ENCODE measurements around the gene FBXW7. TPM values are rescaled to one million over a fixed set of nuclear protein-coding genes. Genes with fewer than 3 reads are reported as not detected.
"Not testable (repeated sequence)": the region's sequence is repeated elsewhere in the genome, so short reads cannot be mapped to it uniquely, and the experiment has no call there.

Gene FBXW7
- total RNA-seq, 2 experiments from 2014 or later: 50.6 to 56.9 TPM

DNA sequence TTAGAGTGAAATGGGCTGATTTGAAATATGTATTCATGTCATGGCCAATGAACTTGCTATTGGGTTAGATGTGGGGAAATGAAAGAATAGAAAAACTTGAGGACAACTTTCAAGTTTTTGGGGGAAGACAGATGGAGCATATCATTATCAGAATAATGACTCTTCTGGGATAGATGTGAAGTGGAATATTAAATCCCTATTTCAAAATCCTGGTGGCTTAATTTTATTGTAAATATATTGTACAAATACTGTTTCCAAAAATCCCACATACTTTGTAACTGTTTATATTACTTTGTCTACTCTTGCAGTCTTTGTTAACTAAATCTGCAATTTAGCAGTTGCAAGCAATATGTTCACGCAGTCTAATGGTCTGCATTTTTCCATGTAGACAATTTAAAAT, 35.9 kb upstream of the FBXW7 start:
- Mint-ChIP-seq H3K4me1 (ENCODE audit: low read depth) (no peaks in the 10 kb centered on the region), H3K9me3 (ENCODE audit: insufficient read depth) (no peaks in the 10 kb centered on the region), H3K36me3 (ENCODE audit: low read depth) (no peaks in the 10 kb centered on the region)

DNA sequence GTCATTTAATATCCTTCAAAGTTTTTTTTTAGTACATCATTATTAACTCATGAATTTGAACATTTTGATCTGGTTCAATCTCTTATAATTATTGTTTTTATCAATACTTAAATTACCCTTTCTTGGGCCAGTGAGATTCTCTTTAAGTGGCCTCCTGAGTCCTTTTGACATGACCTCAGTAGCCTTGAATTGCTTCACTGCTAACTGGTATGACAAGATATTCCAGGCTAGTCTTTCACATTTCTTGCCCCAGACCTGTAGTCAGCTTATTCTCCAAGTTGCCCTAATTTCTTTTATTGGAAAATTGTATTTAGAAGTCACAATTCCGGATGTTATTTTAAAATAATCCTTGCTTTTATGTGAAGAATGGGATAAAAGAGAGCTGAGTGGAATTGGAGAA, 35.4 kb upstream of the FBXW7 start:
- H3K27ac Mint-ChIP-seq: no peak overlapping the region
- H3K4me1 Mint-ChIP-seq (ENCODE audit: low read depth): no peaks in the 10 kb centered on the region
- ATAC-seq: no peak
- H3K27me3 Mint-ChIP-seq (ENCODE audit: low read depth): peaks cover 13% of the 10 kb centered on the region
- H3K9me3 Mint-ChIP-seq (ENCODE audit: insufficient read depth): no peaks in the 10 kb centered on the region
- POLR2A ChIA-PET: no interaction called here
- no peak overlapping the region for H3K4me3 Mint-ChIP-seq
- DNase-seq: no peak
- H3K36me3 Mint-ChIP-seq (ENCODE audit: low read depth): no peaks in the 10 kb centered on the region
- CTCF ChIA-PET: no interaction called here

More for the DNA sequence above, 35.9 kb upstream of the FBXW7 start:
- CTCF ChIA-PET: no interaction called here
- no peak for ATAC-seq
- DNase-seq: no peak
- POLR2A ChIA-PET: no interaction called here
- no peak overlapping the region for H3K27ac Mint-ChIP-seq
- no peak overlapping the region for H3K4me3 Mint-ChIP-seq
- peaks cover 13% of the 10 kb centered on the region for H3K27me3 Mint-ChIP-seq (ENCODE audit: low read depth)

DNA sequence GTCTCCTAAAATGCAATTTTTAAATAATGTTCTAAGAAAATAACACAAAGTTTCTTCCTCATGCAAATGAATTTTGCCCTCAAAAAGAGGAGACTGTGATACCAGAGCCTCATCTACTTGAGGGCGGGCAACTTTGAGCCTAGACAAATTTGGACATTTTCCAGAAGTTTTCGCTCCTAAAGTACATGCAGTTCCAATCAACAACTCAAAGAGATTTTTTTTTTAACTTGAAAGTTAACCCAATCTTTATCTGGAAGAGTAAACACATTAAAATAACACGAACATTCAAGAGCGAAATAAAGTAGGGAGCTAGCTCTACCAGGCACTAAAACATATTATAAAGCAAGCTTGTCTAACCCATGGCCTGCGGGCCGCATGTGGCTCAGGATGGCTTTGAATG, 29.4 kb upstream of the FBXW7 start:
- no peak overlapping the region for H3K27ac Mint-ChIP-seq
- ChIA-PET CTCF (interaction anchor here (1.4 to 3.1 kb wide), 2 partner anchors 11 to 64 kb away, joined by 5 to 12 read pairs; no protein-coding TSS in a partner anchor), POLR2A (interaction anchor here (1.4 kb wide), 1 partner anchor 29 kb away, joined by 5 read pairs; the partner anchor contains the start of gene FBXW7)
- peaks cover 5% of the 10 kb centered on the region for H3K4me1 Mint-ChIP-seq (ENCODE audit: low read depth)
- ATAC-seq (no peak), DNase-seq (no peak)
- H3K4me3 Mint-ChIP-seq: no peak overlapping the region
- no peaks in the 10 kb centered on the region for H3K36me3 Mint-ChIP-seq (ENCODE audit: low read depth)
- no peaks in the 10 kb centered on the region for H3K9me3 Mint-ChIP-seq (ENCODE audit: insufficient read depth)
- peaks cover 5% of the 10 kb centered on the region for H3K27me3 Mint-ChIP-seq (ENCODE audit: low read depth)

DNA sequence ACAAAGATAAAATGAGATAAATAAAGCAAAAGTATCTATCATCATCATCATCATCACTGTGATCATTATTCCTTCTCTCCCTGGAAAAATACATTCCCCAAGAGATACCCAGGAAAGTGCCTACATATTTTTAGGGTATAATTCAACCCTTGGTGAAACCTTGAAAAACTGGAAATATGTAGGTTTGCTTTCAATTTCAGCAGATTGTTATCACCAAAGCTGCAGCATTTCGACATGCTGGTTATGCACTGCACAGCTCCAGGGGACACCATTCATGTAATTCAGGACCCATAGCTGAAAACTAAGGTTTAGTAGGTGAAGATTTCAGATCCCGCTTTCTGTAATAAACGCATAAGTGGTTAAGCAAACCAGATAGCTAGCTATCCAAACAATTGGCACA, 28.4 kb upstream of the FBXW7 start:
- Mint-ChIP-seq H3K4me1 (ENCODE audit: low read depth) (peaks cover 5% of the 10 kb centered on the region), H3K9me3 (ENCODE audit: insufficient read depth) (no peaks in the 10 kb centered on the region), H3K27ac (no peak overlapping the region), H3K36me3 (ENCODE audit: low read depth) (no peaks in the 10 kb centered on the region), H3K27me3 (ENCODE audit: low read depth) (peaks cover 5% of the 10 kb centered on the region), H3K4me3 (no peak overlapping the region)
- POLR2A ChIA-PET: interaction anchor here (0.6 to 0.8 kb wide), 2 partner anchors 10 to 73 kb away, joined by 3 read pairs; no protein-coding TSS in a partner anchor
- DNase-seq (no peak), ATAC-seq (no peak)
- CTCF ChIA-PET: interaction anchor here (0.7 to 3.1 kb wide), 3 partner anchors 10 to 63 kb away, joined by 3 to 12 read pairs (median 5); no protein-coding TSS in a partner anchor

DNA sequence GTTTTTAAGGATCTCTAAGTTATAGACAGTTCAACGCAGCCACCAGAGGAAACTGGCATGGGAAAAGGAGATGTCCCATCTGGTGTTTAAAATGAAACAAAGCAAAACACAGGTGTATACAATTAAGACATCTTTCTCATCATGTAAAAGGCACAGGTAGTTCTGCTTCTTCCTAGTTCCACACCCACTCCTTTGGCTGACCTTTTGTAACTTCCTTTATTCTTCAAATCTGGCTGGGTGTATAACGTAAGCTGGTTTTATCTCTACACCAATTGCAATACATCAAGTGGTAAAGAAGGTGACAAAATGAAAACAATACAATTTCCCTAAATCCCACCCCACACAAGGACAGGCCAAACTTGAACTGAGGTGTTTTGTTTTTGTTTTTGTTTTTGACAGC, 27.3 kb upstream of the FBXW7 start:
- POLR2A ChIA-PET: no interaction called here

DNA sequence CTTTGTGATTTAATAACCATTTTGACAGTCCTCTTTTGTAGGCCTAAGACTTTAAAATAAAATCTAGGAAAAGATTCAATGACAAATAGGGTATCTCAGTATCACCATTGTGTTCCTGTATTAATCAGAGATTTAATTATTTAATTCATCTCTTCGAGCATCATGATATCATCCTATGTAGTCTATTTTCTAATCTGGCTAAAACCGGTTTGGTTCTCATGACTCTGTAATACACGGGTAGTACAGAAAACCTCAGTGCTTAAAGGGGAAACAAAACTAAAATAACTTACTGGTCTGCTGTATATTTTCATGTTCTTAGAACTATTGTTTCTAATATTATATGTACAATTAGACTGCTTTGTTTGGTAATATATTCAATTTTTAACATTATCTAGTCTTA, 23.7 kb upstream of the FBXW7 start:
- H3K27ac Mint-ChIP-seq: no peak overlapping the region
- H3K4me1 Mint-ChIP-seq (ENCODE audit: low read depth): peaks cover 30% of the 10 kb centered on the region
- no peaks in the 10 kb centered on the region for H3K9me3 Mint-ChIP-seq (ENCODE audit: insufficient read depth)
- no peak for ATAC-seq
- CTCF ChIA-PET: no interaction called here
- no peak for DNase-seq
- POLR2A ChIA-PET: interaction anchor here (1.0 kb wide), 1 partner anchor 23 kb away, joined by 4 read pairs; the partner anchor contains the start of gene FBXW7
- H3K4me3 Mint-ChIP-seq: no peak overlapping the region
- H3K27me3 Mint-ChIP-seq (ENCODE audit: low read depth): peaks cover 2% of the 10 kb centered on the region
- peaks cover 2% of the 10 kb centered on the region for H3K36me3 Mint-ChIP-seq (ENCODE audit: low read depth)

More for the DNA sequence above, 27.3 kb upstream of the FBXW7 start:
- CTCF ChIA-PET: interaction anchor here (0.7 to 1.6 kb wide), 3 partner anchors 12 to 17 kb away, joined by 3 to 4 read pairs (median 3); no protein-coding TSS in a partner anchor
- Mint-ChIP-seq H3K36me3 (ENCODE audit: low read depth) (no peaks in the 10 kb centered on the region), H3K27ac (no peak overlapping the region), H3K9me3 (ENCODE audit: insufficient read depth) (no peaks in the 10 kb centered on the region), H3K27me3 (ENCODE audit: low read depth) (peaks cover 5% of the 10 kb centered on the region), H3K4me3 (no peak overlapping the region), H3K4me1 (ENCODE audit: low read depth) (peaks cover 8% of the 10 kb centered on the region)
- ATAC-seq: no peak
- no peak for DNase-seq

DNA sequence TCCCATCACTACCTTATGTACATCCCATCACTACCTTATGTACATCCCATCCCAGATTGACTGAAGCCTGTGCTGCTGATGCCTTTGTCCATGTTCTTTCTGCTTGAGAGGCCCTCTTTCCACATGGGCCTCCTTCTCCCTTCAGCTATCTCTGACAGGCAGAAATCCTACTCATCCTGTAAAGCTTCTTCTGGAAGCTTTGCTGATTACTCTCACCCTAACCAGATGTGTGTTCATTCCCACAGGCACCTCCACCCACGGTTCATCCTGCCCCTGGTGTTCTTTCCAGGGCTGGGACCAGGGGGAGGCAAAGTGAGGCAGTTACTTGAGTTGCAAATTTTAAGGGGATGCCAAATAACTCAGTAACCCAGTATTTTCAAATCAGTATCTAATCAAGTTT, 22.5 kb upstream of the FBXW7 start:
- POLR2A ChIA-PET: interaction anchor here (0.6 to 8.8 kb wide), 2 partner anchors 15 to 22 kb away, joined by 3 to 150 read pairs; partner anchors contain the start of gene FBXW7
- CTCF ChIA-PET: interaction anchor here (1.0 kb wide), 1 partner anchor 56 kb away, joined by 3 read pairs; no protein-coding TSS in a partner anchor
- H3K4me1 Mint-ChIP-seq (ENCODE audit: low read depth): peaks cover 38% of the 10 kb centered on the region
- H3K27me3 Mint-ChIP-seq (ENCODE audit: low read depth): peaks cover 2% of the 10 kb centered on the region
- peaks cover 2% of the 10 kb centered on the region for H3K36me3 Mint-ChIP-seq (ENCODE audit: low read depth)
- H3K4me3 Mint-ChIP-seq: no peak overlapping the region
- H3K27ac Mint-ChIP-seq: no peak overlapping the region
- no peak for ATAC-seq
- DNase-seq: no peak
- no peaks in the 10 kb centered on the region for H3K9me3 Mint-ChIP-seq (ENCODE audit: insufficient read depth)

DNA sequence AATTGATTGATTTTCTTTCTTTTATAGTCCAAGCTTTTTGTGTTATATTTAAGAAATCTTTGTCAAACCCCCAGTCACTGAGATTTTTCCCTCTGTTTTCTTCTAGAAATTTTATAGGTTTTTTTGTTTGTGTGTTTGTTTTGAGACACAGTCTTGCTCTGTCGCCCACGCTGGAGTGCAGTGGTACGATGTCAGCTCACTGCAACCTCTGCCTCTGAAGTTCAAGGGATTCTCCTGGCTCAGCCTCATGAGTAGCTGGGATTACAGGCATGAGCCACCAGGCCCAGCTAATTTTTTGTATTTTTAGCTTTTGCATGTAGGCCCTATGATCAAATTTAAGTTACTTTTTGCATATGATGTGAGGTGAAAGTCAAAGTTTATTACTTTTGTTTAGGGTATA, 20.9 kb upstream of the FBXW7 start:
- CTCF ChIA-PET: interaction anchor here (1.1 to 4.7 kb wide), 2 partner anchors 17 to 20 kb away, joined by 3 to 50 read pairs; partner anchors contain the start of gene FBXW7
- POLR2A ChIA-PET: interaction anchor here (8.8 kb wide), 1 partner anchor 20 kb away, joined by 150 read pairs; the partner anchor contains the start of gene FBXW7
- ATAC-seq: no peak
- no peak for DNase-seq
- peaks cover 8% of the 10 kb centered on the region for H3K36me3 Mint-ChIP-seq (ENCODE audit: low read depth)
- no peak overlapping the region for H3K27ac Mint-ChIP-seq
- peaks cover 2% of the 10 kb centered on the region for H3K27me3 Mint-ChIP-seq (ENCODE audit: low read depth)
- H3K4me1 Mint-ChIP-seq (ENCODE audit: low read depth): peaks cover 50% of the 10 kb centered on the region
- no peaks in the 10 kb centered on the region for H3K9me3 Mint-ChIP-seq (ENCODE audit: insufficient read depth)
- no peak overlapping the region for H3K4me3 Mint-ChIP-seq

DNA sequence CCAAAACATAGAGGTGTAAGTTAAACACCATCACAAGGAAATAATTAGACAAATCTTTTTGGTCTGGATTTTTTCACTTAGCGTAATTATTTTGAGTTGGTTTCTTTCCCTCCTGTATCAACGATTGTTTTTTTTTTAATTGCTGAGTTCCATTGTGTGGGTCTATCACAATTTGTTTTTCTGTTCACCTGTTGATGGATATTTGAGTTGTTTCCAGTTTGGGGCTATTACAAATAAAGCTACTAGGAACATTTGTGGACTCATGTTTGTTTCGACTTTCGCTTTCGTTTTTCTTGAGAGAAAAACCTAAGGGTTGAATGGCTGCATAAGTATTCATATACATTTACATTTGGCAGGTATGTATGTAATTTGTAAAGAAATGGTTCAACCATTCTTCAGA, 20.4 kb upstream of the FBXW7 start:
- peak overlapping the region; percentile 87 for H3K27ac Mint-ChIP-seq
- DNase-seq (no peak), ATAC-seq (peak; percentile 17)
- ChIA-PET POLR2A (interaction anchor here (8.8 kb wide), 1 partner anchor 20 kb away, joined by 150 read pairs; the partner anchor contains the start of gene FBXW7), CTCF (interaction anchor here (1.1 to 4.7 kb wide), 2 partner anchors 18 to 20 kb away, joined by 3 to 50 read pairs; partner anchors contain the start of gene FBXW7)
- peaks cover 2% of the 10 kb centered on the region for H3K27me3 Mint-ChIP-seq (ENCODE audit: low read depth)
- peaks cover 9% of the 10 kb centered on the region for H3K36me3 Mint-ChIP-seq (ENCODE audit: low read depth)
- H3K4me3 Mint-ChIP-seq: peak overlapping the region; percentile 63
- no peaks in the 10 kb centered on the region for H3K9me3 Mint-ChIP-seq (ENCODE audit: insufficient read depth)
- H3K4me1 Mint-ChIP-seq (ENCODE audit: low read depth): peaks cover 50% of the 10 kb centered on the region

DNA sequence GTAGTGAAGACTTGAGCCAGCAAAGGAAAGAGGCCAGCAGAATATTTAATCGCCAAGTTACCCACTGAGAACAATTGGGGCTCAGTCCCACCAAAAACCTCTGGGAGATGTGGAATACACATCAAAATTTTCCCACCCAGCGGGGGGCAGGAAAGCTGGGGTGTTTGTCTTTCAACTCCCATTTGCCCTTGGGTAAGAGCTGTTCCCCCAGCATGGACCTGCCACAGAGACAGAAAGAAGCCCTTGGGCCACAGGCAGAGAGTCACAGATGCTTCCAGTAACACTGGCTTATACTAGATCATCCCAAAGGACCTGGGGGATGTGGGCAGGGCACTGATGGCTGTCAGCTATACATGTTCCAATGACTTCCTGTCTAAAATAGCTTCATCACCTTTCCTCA, 18.9 kb upstream of the FBXW7 start:
- Mint-ChIP-seq H3K4me1 (ENCODE audit: low read depth) (peaks cover 52% of the 10 kb centered on the region), H3K27ac (peak overlapping the region; percentile 90), H3K4me3 (peak overlapping the region; percentile 42), H3K9me3 (ENCODE audit: insufficient read depth) (no peaks in the 10 kb centered on the region), H3K36me3 (ENCODE audit: low read depth) (peaks cover 11% of the 10 kb centered on the region), H3K27me3 (ENCODE audit: low read depth) (no peaks in the 10 kb centered on the region)
- CTCF ChIA-PET: interaction anchor here (1.2 to 4.7 kb wide), 9 partner anchors 10 to 146 kb away, joined by 3 to 50 read pairs (median 5); partner anchors contain the start of gene FBXW7
- POLR2A ChIA-PET: interaction anchor here (0.9 to 8.8 kb wide), 4 partner anchors 15 to 225 kb away, joined by 3 to 150 read pairs (median 4); partner anchors contain the start of genes ARFIP1, FBXW7 and TIGD4
- ATAC-seq (no peak), DNase-seq (no peak)

DNA sequence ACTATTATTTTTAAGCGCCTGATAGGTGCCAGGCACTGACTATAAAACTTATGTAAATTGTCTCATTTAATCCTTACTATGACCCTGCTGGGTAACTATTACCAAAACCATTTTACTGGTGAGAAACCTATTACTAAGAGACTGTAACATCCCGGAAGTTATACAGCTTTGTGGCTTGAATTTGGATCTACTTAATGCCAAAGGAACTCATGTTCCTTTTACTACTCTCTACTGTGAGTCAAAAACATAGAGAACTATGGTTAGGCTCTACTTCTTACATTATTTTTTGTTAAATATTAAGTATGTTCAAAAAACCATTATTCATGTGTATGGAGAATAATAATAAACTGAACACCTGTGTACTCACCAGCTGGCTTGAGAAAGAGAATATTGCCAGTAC, 14.8 kb upstream of the FBXW7 start:
- not testable (repeated sequence) for H3K4me3 Mint-ChIP-seq; H3K27ac Mint-ChIP-seq; DNase-seq; H3K27me3 Mint-ChIP-seq (ENCODE audit: low read depth); H3K9me3 Mint-ChIP-seq (ENCODE audit: insufficient read depth); ATAC-seq
- H3K4me1 Mint-ChIP-seq (ENCODE audit: low read depth): peaks cover 36% of the 10 kb centered on the region
- ChIA-PET CTCF (interaction anchor here (1.6 kb wide), 1 partner anchor 14 kb away, joined by 9 read pairs; the partner anchor contains the start of gene FBXW7), POLR2A (interaction anchor here (8.8 kb wide), 1 partner anchor 14 kb away, joined by 150 read pairs; the partner anchor contains the start of gene FBXW7)
- peaks cover 10% of the 10 kb centered on the region for H3K36me3 Mint-ChIP-seq (ENCODE audit: low read depth)

DNA sequence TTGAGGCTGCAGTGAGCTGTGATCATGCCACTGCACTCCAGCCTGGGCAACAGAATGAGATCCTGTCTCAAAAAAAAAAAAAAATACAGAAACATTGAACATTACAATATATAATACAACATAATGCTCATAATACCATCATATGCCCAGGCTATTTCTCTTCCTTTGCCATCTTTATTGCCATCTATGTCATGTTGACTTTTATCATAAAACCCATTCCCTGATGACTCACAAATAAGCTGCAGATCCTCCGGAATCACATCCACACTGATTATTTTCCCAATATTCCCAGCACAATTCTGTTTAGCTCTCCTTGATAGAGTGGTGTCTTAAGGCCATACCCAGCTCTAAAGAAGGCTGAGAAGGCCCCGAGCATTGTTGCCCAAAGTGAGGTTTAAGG, 9.2 kb upstream of the FBXW7 start:
- CTCF ChIA-PET: interaction anchor here (1.0 kb wide), 1 partner anchor 9 kb away, joined by 5 read pairs; no protein-coding TSS in a partner anchor
- no peak overlapping the region for H3K27ac Mint-ChIP-seq
- H3K4me1 Mint-ChIP-seq (ENCODE audit: low read depth): peaks cover 9% of the 10 kb centered on the region
- H3K36me3 Mint-ChIP-seq (ENCODE audit: low read depth): peaks cover 16% of the 10 kb centered on the region
- POLR2A ChIA-PET: interaction anchor here (3.0 kb wide), 1 partner anchor 9 kb away, joined by 14 read pairs; the partner anchor contains the start of gene FBXW7
- DNase-seq (no peak), ATAC-seq (no peak)
- H3K9me3 Mint-ChIP-seq (ENCODE audit: insufficient read depth): peaks cover 4% of the 10 kb centered on the region
- no peak overlapping the region for H3K4me3 Mint-ChIP-seq
- no peaks in the 10 kb centered on the region for H3K27me3 Mint-ChIP-seq (ENCODE audit: low read depth)

All from activated CD8-positive, alpha-beta T cell treated with anti-CD3 and anti-CD28 coated beads, Interleukin-2, amount 10 ng/mL, durations not matched to agents 7 days and 5 days (primary cell).